Renal cortical epithelial cell (primary cell): ENCODE measurements around the gene KCNH5. TPM values are rescaled to one million over a fixed set of nuclear protein-coding genes. Genes with fewer than 3 reads are reported as not detected.

Experiments
- DNase-seq: peaks from one replicate; pipeline ENCODE4 v3.0.0-alpha.2; 2011; ENCODE audit warnings: low read depth
- total RNA-seq: library from RNA; depleted of rRNA; stranded (reverse); fragments of >200 nt; gene quantifications from 2 replicates; pipeline ENCODE4 v1.2.3, GENCODE V29; 2014

Gene KCNH5
- total RNA-seq, 1 donor from 2014 or later: not detected

DNA sequence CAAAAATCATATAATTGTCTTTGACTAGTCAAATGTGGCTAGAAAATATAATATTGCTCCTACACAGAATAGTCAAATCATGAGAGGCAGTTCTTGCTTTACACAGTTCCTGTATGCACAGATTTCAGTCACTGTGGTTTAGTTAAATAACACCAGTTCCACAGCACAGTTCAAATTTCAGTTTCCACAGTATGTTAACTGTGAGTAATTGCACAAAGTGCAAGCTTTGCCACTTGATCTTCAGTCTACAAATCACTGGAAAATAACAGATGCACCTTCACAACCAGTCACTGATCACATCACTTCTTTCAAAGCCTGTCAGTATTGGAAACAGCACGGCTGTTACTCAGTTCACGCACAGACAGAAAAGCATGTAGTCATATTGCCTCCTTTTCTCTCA is 38.7 kb downstream of the KCNH5 start:
- no peak for DNase-seq

DNA sequence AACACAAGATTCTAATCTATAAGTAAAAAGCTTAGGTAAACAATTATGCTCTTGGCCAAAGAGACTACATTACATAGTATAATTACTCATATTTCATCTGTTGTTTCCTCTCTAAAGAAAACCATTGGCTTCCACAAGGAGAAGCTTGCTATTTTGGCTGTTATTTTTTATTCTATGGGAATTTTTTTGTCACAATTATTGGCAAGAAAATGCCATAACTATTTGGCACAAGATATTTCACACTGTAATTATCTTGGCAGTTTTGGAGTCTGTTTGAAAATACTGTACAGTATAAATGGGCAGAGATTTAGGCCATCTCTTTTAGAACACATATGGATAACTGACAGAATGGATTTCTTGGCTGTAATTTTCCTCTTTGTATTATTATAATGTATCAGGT is 51.2 kb downstream of the KCNH5 start:
- DNase-seq: no peak

DNA sequence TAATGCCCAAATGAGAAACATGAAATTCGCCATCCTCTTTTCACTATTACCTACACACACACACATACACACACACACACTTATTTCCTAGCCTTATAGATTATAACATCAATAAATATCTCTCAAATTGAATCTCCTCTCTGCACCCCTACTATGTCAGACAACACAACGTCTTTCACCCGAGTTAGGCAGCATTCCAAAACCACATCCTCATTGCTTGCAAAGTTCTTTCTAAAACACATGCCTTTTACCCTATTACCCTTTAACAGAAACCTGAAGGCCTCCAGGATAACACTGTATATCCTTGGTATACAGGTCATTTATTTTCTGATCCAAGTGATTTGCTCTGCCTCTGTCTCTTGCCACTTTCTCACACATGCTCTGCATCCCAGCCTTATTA is 56.3 kb downstream of the KCNH5 start:
- DNase-seq: no peak

DNA sequence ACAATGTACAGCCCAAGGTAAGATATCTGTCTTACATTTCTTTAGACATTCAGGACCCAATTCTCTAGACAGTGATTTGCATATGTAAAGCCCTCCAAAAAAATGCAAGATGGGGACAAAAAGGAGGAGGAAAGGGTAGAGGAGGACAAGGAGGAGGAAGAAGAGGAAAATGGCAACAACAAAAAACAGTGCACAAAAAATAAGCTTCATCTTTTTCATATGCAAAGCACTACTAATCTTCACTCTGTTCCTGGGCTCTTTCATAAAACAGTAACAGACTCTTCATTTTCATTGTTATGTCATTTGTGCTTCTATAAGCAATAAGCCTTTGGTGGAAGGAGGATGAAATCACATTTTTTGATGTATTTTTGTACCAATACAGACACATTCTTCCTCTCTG is 61.4 kb downstream of the KCNH5 start:
- no peak for DNase-seq

DNA sequence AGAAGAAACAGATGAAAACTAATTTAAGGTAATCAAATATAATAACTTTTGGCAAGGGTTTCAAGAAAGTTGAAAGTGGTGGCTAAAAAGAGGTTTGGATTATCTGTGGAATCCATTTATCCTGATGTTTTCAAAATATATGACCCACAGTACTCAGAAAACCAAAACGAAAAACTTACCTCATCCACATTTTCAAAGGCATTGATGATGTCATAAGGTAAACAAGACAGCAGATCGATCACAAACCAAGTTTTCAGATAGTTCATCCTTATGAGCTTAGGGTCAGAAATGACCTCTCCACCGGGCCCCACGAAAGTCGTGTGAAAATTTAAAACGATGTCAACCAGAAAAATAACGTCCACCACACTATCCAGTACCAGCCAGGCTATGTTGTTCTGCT is 64.6 kb downstream of the KCNH5 start:
- DNase-seq: no peak

DNA sequence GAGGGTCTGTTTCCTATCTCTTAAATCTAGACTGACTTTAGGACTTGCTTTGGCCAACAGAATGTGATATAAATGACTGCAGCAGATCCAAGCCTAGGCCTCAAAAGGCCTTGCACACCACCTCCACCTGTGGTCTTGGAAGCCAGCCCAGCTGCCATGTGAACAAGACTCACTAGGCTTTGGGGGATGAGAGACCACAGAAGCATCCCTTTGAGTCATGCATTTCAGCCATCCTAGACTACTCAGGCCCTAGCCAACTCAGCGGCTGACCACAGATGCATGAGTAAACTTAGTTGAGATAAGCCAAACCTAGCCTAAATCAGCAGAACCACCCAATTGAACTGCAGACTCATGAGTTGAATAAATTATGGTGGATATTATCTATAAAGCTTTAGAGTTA is 87.7 kb downstream of the KCNH5 start:
- DNase-seq: peak; percentile 9

DNA sequence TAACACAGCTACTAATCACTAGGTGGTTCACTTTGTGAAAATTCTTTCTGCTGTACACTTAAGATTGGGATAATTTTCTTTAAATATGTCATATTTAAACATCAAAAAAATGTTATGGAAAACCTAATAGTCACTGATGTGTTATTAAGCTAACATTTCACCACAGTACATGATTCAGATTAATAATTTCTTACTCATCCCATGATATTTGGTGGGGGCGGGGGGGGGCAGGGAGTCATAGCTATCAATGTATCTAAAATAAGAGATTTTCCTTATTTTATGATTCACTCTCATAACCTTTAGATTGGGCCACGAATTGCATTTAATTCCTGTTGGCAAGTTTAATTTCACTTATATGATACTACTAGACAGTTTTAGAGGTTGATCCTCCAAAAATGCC is 88.8 kb downstream of the KCNH5 start:
- DNase-seq: no peak

DNA sequence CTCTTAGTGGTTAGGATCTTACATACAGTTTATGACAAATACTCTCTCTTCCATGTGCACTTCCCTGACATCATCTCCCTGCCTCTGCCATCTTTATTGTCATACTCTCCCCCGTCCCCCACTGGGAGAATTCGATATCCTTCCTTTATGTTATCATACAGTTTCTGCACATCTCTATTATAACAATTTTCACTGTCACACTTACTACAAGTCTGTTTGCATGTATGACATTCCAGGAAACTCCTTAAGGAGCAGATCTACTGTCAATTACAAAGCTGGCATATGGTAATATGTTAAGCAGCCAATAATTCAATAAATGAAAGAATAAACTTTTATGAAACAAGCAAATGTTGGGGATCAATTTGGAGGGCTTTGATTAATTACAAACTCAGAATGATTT is 91.1 kb downstream of the KCNH5 start:
- no peak for DNase-seq

DNA sequence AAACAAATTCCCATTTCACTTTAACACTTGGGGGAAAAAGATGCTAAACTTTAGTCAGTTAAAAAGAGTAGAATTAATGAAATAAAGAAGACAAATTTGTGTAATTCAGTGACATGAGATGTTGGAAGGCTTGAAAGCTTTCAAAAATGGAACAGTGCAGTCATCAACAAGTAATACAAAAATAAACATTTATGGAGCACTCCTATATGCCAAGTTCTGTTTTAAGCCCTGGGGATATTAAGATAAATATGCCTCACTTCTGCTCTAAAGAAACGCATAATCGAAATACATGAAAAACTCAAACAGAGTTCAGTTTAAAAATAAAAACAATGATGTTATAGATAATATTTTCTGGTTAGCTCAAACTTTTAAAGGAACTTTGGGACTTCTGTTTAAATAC is 93.0 kb downstream of the KCNH5 start:
- no peak for DNase-seq

DNA sequence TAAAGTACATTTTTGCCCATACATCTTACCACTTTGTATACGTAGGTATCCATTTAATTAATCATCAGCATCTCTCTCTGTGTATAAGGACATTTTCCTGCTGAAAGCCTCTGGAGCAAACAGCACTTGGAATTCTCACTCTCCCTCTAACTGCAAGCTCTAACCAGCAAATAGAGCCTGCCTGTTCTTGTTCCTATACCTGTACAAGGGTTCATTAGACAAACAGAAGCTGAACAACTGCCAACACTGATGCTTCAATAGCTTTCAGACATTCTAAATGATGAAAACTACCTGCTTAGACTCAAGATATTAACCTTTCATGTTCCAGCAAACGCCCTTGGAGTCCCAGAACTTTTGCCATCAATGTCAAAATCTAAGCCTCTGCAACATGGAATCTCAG is 98.0 kb downstream of the KCNH5 start:
- no peak for DNase-seq

DNA sequence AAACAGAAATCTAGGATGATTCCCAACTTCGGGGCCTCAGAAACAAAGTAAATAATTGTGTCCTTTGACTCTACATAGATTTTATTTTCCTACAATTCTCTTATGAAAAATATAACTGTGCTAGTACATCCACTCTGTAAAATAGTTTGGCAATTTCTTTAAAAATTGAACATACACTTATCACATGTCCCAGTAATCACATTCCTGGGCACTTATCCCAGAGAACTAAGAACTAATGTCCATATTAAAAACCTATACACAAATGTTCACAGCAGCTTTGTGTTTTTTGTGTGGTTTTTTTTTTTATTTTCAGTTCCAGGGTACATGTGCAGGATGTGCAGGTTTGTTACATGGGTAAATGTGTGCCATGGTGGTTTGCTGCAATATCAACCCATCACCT is 99.0 kb downstream of the KCNH5 start:
- DNase-seq: no peak

DNA sequence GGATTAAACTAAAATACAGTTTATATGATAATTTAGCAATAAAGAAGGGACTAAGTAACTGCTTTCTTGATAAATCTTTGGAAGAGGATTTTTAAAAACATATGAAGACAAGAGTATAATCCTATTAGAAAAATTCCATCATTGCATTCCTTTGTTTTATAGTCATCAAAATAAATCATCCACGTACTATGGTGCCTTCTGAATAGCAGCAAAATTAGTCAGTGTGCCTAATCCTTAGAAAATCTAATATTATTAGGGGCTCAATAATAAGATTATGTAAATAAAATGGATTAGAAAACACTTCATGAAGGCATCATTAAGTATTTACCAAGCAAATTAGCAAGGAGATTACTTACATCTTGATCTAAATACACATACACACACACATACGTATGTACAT is 102.1 kb downstream of the KCNH5 start:
- DNase-seq: no peak

DNA sequence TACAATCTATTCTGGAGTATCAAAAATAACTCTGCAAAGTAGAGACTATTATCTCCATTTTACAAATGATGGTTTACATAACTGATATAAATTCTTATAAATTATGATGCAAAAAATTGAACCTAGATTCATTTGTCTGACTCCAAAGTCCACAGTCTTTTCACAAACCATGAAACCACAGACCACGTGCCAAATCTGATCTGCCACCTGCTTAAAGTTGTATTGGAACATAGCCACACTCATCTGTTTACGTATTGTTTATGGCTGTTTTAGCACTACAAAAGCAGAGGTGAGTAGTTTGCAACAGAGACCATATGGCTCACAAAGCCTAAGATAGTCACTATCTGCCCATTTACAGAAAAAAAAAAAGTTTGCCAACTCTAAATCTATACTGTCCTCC is 105.3 kb downstream of the KCNH5 start:
- DNase-seq: no peak

DNA sequence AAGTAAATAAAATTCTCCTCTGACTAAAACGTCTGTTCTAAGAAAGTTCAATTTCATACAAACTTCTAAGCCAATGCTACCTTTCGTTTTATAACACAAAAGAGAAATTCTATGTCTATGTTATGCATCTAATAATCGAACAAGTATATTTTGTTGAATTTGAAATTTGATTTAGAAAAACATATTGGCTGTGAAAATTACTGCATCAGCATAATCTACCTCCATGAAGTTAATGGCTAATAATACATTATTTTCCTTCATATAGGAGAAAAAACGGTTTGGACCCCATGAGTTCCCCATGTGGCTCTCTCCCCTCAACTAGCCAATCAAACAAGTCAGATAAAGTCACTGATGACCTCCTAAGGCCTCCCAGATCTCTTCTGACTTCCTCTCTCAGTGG is 106.5 kb downstream of the KCNH5 start:
- no peak for DNase-seq

DNA sequence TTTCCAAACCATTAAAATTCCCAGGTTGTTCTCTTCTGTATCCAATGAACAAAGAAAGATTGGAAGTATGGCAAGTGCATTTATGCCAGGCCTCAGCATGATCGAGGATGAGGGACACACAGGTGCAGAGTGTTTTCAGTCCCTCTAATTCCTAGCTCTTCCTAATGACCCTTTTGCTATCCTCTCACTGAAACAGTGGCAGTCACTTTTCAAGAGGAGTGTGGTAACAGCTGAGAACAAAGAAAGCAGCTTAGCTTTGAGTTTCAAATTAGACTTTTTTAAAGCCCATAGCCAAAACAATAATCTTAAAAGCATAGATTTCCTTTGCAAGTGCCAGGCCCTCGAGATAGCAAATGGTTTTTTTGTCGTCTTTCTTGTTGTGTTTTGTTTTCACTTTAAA is 110.8 kb downstream of the KCNH5 start:
- DNase-seq: no peak

DNA sequence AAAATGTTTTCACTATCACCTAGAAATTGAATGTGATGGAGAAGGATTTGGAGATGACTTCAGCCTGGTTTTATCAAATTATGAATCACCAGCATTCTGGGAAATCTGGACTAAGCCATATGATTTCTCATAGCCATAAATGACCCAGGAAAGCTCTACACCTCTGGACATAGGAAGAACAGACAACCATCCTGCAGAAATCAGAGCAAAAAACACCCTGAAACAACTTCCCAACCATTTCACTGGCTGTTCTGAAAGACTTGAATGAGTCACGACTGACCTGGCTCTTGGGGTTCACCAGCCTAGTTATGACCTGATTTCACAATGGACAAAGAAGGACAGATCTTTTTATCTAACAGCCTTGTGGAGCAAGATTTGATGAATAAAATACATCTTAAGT is 123.8 kb downstream of the KCNH5 start:
- no peak for DNase-seq

DNA sequence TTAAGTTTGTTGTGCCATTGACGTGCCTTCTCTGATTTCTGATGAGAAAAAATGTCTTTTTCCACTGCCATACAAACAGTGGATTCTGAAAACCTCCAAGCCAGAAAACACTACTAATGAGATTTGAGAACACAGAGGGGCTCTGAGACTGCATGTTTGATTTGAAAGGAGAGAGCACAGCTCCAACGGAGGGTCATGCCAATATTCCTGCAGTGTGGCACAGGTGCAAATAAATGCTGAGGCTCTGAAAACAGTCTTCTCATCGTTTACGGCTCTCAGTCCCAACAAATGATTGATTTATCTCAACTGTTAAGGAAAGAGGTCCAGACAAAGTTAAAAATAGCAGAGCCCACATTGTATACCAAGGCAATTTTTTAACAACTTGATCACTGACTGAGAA is 128.7 kb downstream of the KCNH5 start:
- no peak for DNase-seq

DNA sequence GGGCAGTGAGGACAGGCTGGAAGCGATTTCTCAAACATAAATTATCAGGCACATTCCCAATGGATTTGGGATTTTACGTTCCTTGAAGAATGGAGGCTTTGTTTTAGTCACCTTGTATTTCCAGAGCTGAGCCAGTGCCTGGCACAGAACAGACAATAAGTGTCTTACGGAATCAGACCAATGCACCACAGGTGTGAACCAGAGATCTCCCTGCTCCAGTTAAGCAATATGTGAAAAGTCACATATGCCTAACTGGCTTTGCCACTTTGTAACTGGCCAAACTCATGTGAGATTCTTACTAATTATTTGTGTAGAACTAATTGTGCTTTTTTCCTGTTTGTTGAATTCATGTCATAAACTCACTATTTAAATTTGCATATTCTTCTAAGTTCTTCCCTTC is 130.4 kb downstream of the KCNH5 start:
- DNase-seq: no peak

DNA sequence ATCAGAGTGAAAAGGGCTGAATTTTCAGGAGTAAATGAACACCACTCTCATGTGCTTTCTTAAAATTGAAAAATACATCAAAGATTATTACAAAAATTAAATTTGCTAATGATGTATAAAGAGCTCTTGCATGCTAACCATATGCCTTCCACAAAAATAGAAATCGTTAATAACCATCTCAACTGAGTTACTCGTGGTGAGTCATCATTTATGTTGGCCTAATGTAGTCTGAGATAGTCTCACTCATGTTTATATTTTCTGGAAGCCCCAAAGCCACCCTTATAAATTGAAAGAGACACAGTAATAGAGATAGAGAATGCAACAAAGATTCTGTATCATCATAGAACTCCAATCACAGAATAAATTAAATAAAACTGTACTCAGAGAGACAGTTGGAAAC is 131.2 kb downstream of the KCNH5 start:
- no peak for DNase-seq

DNA sequence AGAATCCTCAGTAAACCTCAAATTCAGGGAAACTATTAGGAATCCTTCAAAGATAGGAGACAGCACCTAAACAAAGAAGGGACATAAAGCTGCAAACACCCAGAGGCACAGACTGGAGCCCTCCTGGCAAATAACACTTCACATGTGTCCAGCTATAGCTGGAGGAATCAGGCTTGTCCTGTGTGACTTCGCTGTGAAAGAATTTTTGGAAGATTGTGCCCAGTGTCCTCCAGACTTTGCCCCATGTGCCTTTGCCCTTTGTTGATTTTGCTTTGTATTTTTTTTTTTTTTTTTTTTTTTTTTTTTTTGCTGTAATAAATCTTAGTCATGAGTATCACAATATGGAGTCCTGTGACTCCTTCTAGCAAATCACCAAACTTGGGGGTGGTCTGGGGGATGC is 136.8 kb downstream of the KCNH5 start:
- no peak for DNase-seq

DNA sequence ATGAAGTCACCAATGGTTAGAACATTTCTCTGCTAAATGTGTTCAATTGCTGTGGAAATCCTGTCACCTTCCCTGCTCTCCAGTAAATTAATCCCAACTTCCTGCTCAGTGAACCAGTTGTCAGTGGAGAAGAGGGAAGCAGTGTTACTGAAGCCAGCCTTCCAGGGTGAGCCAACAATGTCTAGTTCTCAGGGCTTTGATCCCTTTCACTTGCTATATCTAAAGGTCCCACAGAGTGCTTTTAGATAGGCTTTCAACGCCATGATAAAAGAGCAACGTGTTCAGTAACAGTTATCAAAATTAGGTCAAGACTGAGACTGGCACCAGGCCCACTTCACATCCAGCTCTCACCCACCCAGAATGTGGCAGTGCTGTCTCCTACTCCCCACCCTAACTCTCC is 139.7 kb downstream of the KCNH5 start:
- no peak for DNase-seq

DNA sequence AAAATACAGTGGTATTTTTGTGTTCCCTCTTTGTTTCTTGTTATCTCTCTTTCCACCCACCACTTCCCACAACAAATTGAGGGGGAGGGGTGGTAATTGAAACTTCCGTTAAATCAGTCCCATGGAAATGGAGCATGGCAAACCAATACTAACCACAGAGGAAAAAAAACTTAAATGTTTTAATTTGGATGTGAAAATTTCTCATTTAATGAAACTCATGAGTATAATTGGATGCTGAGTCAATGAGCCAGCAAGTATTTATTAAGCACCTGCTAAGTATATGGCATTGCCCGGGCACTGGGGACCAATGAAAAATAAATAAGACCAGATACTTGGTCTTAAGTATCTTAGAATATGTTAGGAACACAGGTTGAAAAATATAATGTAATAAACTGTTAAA is 147.5 kb downstream of the KCNH5 start:
- no peak for DNase-seq

DNA sequence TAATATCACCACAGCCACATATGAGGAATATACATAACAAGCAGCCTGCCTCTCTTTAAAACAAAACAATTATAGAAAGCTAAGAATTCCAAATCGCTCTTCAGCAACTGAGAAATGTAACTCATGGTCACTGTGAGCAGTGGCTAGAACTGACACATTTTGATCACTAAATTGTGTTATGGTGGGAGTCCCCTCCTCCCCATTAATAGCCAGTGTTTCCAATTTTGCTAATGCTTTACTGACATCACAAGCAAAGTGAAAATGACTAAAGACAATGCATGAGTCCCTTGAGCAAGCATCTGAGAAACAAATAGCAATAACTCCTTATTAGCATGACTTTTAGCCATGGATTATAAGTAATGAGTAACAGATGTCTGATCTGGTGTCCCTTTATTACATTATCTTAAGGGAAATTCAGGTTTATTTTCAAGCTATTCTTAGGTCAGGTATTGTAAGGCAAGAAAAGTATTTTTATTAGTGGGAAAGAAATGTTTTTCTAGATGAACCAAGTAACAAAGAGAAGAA is 148.3 kb downstream of the KCNH5 start:
- no peak for DNase-seq

DNA sequence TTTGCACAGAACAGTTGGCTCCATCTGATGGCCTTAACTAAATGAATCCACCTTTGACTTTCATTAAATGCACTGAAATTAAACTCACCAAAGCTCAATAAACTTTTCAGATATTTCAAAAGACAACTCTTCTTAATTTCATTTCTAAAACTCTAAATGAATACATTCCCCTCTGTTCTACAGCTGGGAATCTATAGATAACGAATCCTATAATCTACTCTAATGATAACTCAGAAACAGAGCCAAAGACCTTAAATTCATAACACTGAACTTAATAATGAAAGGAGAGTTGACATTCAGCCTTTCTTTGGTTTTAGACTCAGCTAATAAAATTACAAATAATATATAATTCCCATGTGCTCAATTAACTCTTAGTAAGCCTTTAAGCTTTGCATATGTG is 150.5 kb downstream of the KCNH5 start:
- DNase-seq: no peak

DNA sequence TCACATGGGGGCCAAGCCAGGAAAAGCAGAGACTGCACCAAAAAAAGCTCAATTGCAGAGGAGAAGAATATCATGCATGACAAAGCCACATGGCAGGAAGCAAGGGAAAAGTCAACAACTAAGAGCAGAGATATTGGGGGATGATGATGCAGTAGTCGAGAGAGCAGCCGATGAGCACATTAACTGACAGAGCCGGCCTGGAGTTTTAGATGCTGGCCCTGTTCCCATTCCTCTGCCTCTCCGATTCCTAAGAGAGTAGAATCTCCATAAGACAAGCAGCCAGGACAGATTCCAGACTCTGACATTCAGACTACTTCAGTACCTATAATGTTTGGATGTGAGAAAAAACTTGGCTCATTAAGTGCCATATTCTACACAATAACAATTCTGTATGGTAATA is 155.9 kb downstream of the KCNH5 start:
- no peak for DNase-seq
